Stimulated activated naive CD8-positive, alpha-beta T cell treated with anti-CD3 and anti-CD28 coated beads, Interleukin-15, Interleukin-2, amounts not matched to agents 100 ng/mL and 50 ng/mL, for 24 hours (primary cell): ENCODE data around the gene LIMA1.
A peak's percentile ranks its signal among the peaks of the same experiment; 100 is the strongest.
"Not testable (repeated sequence)": the region's sequence is repeated elsewhere in the genome, so short reads cannot be mapped to it uniquely, and the experiment has no call there.

Experiments
- H3K27ac Mint-ChIP-seq: one replicate; pipeline ENCODE4 v1.8.0; 2021; ENCODE audit warnings: mild to moderate bottlenecking, mixed read lengths
- H3K27me3 Mint-ChIP-seq: one replicate; pipeline ENCODE4 v1.8.0; 2021; ENCODE audit warnings: mixed read lengths
- H3K36me3 Mint-ChIP-seq: one replicate; pipeline ENCODE4 v1.8.0; 2021; ENCODE audit warnings: low read depth, mixed read lengths
- H3K4me1 Mint-ChIP-seq: one replicate; pipeline ENCODE4 v1.8.0; 2021; ENCODE audit warnings: low read depth, mixed read lengths
- H3K4me3 Mint-ChIP-seq: one replicate; pipeline ENCODE4 v1.8.0; 2021; ENCODE audit warnings: mild to moderate bottlenecking, mixed read lengths
- H3K9me3 Mint-ChIP-seq: one replicate; pipeline ENCODE4 v1.8.0; 2021; ENCODE audit warnings: mixed read lengths

Gene LIMA1

GRCh38 chr12:50283229-50283923, at the start of gene LIMA1:
Gene LIMA1 (minus strand): TSS chr12:50283520. CDS start chr12:50248751, 34,769 bp downstream.
- Mint-ChIP-seq H3K4me3 (peak within 1 kb of the TSS; percentile 92), H3K36me3 (no peaks in the 10 kb centered on the region), H3K27ac (peak within 1 kb of the TSS; percentile 90), H3K4me1 (peaks cover 25% of the 10 kb centered on the region), H3K27me3 (peaks cover 7% of the 10 kb centered on the region), H3K9me3 (no peaks in the 10 kb centered on the region)

GRCh38 chr12:50331745-50332144, 48.4 kb upstream of the LIMA1 start:
- no peaks in the 10 kb centered on the region for H3K9me3 Mint-ChIP-seq
- no peaks in the 10 kb centered on the region for H3K27me3 Mint-ChIP-seq
- H3K4me3 Mint-ChIP-seq: no peak overlapping the region
- H3K36me3 Mint-ChIP-seq: no peaks in the 10 kb centered on the region
- H3K4me1 Mint-ChIP-seq: no peaks in the 10 kb centered on the region
- H3K27ac Mint-ChIP-seq: no peak overlapping the region

- not testable (repeated sequence) for H3K9me3 Mint-ChIP-seq, H3K27ac Mint-ChIP-seq, H3K36me3 Mint-ChIP-seq, H3K4me3 Mint-ChIP-seq, H3K27me3 Mint-ChIP-seq, H3K4me1 Mint-ChIP-seq
Observed at GRCh38 chr12:50328664-50329063, 45.3 kb upstream of the LIMA1 start.

GRCh38 chr12:50326590-50327284, 43.4 kb upstream of the LIMA1 start:
- Mint-ChIP-seq H3K9me3 (no peaks in the 10 kb centered on the region), H3K4me3 (no peak overlapping the region), H3K27ac (no peak overlapping the region)

GRCh38 chr12:50325890-50326391, 42.6 kb upstream of the LIMA1 start:
- Mint-ChIP-seq H3K4me1 (no peaks in the 10 kb centered on the region), H3K36me3 (peaks cover 3% of the 10 kb centered on the region), H3K9me3 (no peaks in the 10 kb centered on the region), H3K4me3 (no peak overlapping the region), H3K27me3 (no peaks in the 10 kb centered on the region), H3K27ac (no peak overlapping the region)

More at GRCh38 chr12:50326590-50327284, 43.4 kb upstream of the LIMA1 start:
- H3K4me1 Mint-ChIP-seq: no peaks in the 10 kb centered on the region
- peaks cover 3% of the 10 kb centered on the region for H3K36me3 Mint-ChIP-seq
- no peaks in the 10 kb centered on the region for H3K27me3 Mint-ChIP-seq

GRCh38 chr12:50324770-50325169, 41.5 kb upstream of the LIMA1 start:
- not testable (repeated sequence) for H3K4me3 Mint-ChIP-seq, H3K9me3 Mint-ChIP-seq, H3K27ac Mint-ChIP-seq, H3K36me3 Mint-ChIP-seq, H3K27me3 Mint-ChIP-seq, H3K4me1 Mint-ChIP-seq

GRCh38 chr12:50324077-50324476, 40.8 kb upstream of the LIMA1 start:
- not testable (repeated sequence) for H3K9me3 Mint-ChIP-seq, H3K36me3 Mint-ChIP-seq

GRCh38 chr12:50322206-50322605, 38.9 kb upstream of the LIMA1 start:
- H3K36me3 Mint-ChIP-seq: peaks cover 3% of the 10 kb centered on the region
- H3K27me3 Mint-ChIP-seq: no peaks in the 10 kb centered on the region
- H3K27ac Mint-ChIP-seq: no peak overlapping the region
- H3K9me3 Mint-ChIP-seq: no peaks in the 10 kb centered on the region
- H3K4me1 Mint-ChIP-seq: no peaks in the 10 kb centered on the region
- no peak overlapping the region for H3K4me3 Mint-ChIP-seq

More at GRCh38 chr12:50324077-50324476, 40.8 kb upstream of the LIMA1 start:
- H3K4me1 Mint-ChIP-seq, H3K27ac Mint-ChIP-seq, H3K27me3 Mint-ChIP-seq, H3K4me3 Mint-ChIP-seq: not testable (repeated sequence)

- no peaks in the 10 kb centered on the region for H3K9me3 Mint-ChIP-seq
- no peaks in the 10 kb centered on the region for H3K27me3 Mint-ChIP-seq
- no peaks in the 10 kb centered on the region for H3K36me3 Mint-ChIP-seq
- no peak overlapping the region for H3K27ac Mint-ChIP-seq
- no peak overlapping the region for H3K4me3 Mint-ChIP-seq
- H3K4me1 Mint-ChIP-seq: no peaks in the 10 kb centered on the region
Observed at GRCh38 chr12:50317203-50317602, 33.9 kb upstream of the LIMA1 start.

GRCh38 chr12:50315803-50316202, 32.5 kb upstream of the LIMA1 start:
- Mint-ChIP-seq H3K27ac (no peak overlapping the region), H3K4me1 (no peaks in the 10 kb centered on the region), H3K36me3 (no peaks in the 10 kb centered on the region), H3K4me3 (no peak overlapping the region), H3K27me3 (no peaks in the 10 kb centered on the region), H3K9me3 (no peaks in the 10 kb centered on the region)

GRCh38 chr12:50314636-50315312, 31.5 kb upstream of the LIMA1 start:
- no peaks in the 10 kb centered on the region for H3K36me3 Mint-ChIP-seq
- H3K4me1 Mint-ChIP-seq: no peaks in the 10 kb centered on the region
- no peaks in the 10 kb centered on the region for H3K9me3 Mint-ChIP-seq
- no peaks in the 10 kb centered on the region for H3K27me3 Mint-ChIP-seq
- no peak overlapping the region for H3K27ac Mint-ChIP-seq
- no peak overlapping the region for H3K4me3 Mint-ChIP-seq

- H3K4me3 Mint-ChIP-seq, H3K27ac Mint-ChIP-seq, H3K9me3 Mint-ChIP-seq, H3K36me3 Mint-ChIP-seq, H3K4me1 Mint-ChIP-seq, H3K27me3 Mint-ChIP-seq: not testable (repeated sequence)
Observed at GRCh38 chr12:50313971-50314370, 30.7 kb upstream of the LIMA1 start.

GRCh38 chr12:50313256-50313931, 30.1 kb upstream of the LIMA1 start:
- H3K4me3 Mint-ChIP-seq: no peak overlapping the region
- no peaks in the 10 kb centered on the region for H3K9me3 Mint-ChIP-seq
- H3K36me3 Mint-ChIP-seq: no peaks in the 10 kb centered on the region
- no peaks in the 10 kb centered on the region for H3K4me1 Mint-ChIP-seq
- H3K27me3 Mint-ChIP-seq: no peaks in the 10 kb centered on the region
- H3K27ac Mint-ChIP-seq: no peak overlapping the region

GRCh38 chr12:50311858-50312609, 28.7 kb upstream of the LIMA1 start:
- H3K9me3 Mint-ChIP-seq, H3K4me3 Mint-ChIP-seq, H3K27me3 Mint-ChIP-seq, H3K36me3 Mint-ChIP-seq, H3K4me1 Mint-ChIP-seq, H3K27ac Mint-ChIP-seq: not testable (repeated sequence)
